Measurements from ENCODE around the gene ZNF862. TPM values are rescaled to one million over a fixed set of nuclear protein-coding genes. Genes with fewer than 3 reads are reported as not detected.

ZNF862 gene
- 8.5 TPM for total RNA-seq

GRCh38 chr7:149838224-149838991 is at the start of gene ZNF862:
ZNF862 (plus strand) TSS chr7:149838375; CDS start chr7:149838612, 237 bp downstream.
- Histone ChIP-seq H3K4me1 (ENCODE audit: insufficient read depth, low read length) (peaks cover 16% of the 10 kb centered on the region), H3K27me3 (ENCODE audit: insufficient read depth, low read length) (no peaks in the 10 kb centered on the region), H3K9me3 (ENCODE audit: low read depth, low read length) (no peaks in the 10 kb centered on the region), H3K4me3 (ENCODE audit: low read length) (peak within 1 kb of the TSS; percentile 64)

- H3K4me3 ChIP-seq (ENCODE audit: low read length): no peak overlapping the region
- peaks cover 11% of the 10 kb centered on the region for H3K4me1 ChIP-seq (ENCODE audit: insufficient read depth, low read length)
- peaks cover 11% of the 10 kb centered on the region for H3K27me3 ChIP-seq (ENCODE audit: insufficient read depth, low read length)
- no peaks in the 10 kb centered on the region for H3K9me3 ChIP-seq (ENCODE audit: low read depth, low read length)
Observed at GRCh38 chr7:149789101-149789500, 49.1 kb upstream of the ZNF862 start.

- H3K4me1 ChIP-seq (ENCODE audit: insufficient read depth, low read length): peaks cover 11% of the 10 kb centered on the region
- peaks cover 11% of the 10 kb centered on the region for H3K27me3 ChIP-seq (ENCODE audit: insufficient read depth, low read length)
- no peaks in the 10 kb centered on the region for H3K9me3 ChIP-seq (ENCODE audit: low read depth, low read length)
- H3K4me3 ChIP-seq (ENCODE audit: low read length): no peak overlapping the region
Observed at GRCh38 chr7:149790146-149790548, 48.0 kb upstream of the ZNF862 start.

GRCh38 chr7:149790754-149791360 is 47.3 kb upstream of the ZNF862 start:
- Histone ChIP-seq H3K4me1 (ENCODE audit: insufficient read depth, low read length) (peaks cover 11% of the 10 kb centered on the region), H3K9me3 (ENCODE audit: low read depth, low read length) (no peaks in the 10 kb centered on the region), H3K27me3 (ENCODE audit: insufficient read depth, low read length) (peaks cover 11% of the 10 kb centered on the region), H3K4me3 (ENCODE audit: low read length) (no peak overlapping the region)

- H3K4me3 ChIP-seq (ENCODE audit: low read length): no peak overlapping the region
- H3K27me3 ChIP-seq (ENCODE audit: insufficient read depth, low read length): peaks cover 11% of the 10 kb centered on the region
- H3K9me3 ChIP-seq (ENCODE audit: low read depth, low read length): no peaks in the 10 kb centered on the region
- H3K4me1 ChIP-seq (ENCODE audit: insufficient read depth, low read length): peaks cover 11% of the 10 kb centered on the region
Observed at GRCh38 chr7:149791411-149792219, 46.6 kb upstream of the ZNF862 start.

- Histone ChIP-seq H3K4me1 (ENCODE audit: insufficient read depth, low read length) (peaks cover 11% of the 10 kb centered on the region), H3K9me3 (ENCODE audit: low read depth, low read length) (no peaks in the 10 kb centered on the region), H3K27me3 (ENCODE audit: insufficient read depth, low read length) (peaks cover 11% of the 10 kb centered on the region), H3K4me3 (ENCODE audit: low read length) (no peak overlapping the region)
Observed at GRCh38 chr7:149792220-149792595, 46.0 kb upstream of the ZNF862 start.

- Histone ChIP-seq H3K4me1 (ENCODE audit: insufficient read depth, low read length) (peaks cover 7% of the 10 kb centered on the region), H3K4me3 (ENCODE audit: low read length) (no peak overlapping the region), H3K27me3 (ENCODE audit: insufficient read depth, low read length) (peaks cover 11% of the 10 kb centered on the region), H3K9me3 (ENCODE audit: low read depth, low read length) (no peaks in the 10 kb centered on the region)
Observed at GRCh38 chr7:149793261-149793660, 44.9 kb upstream of the ZNF862 start.

- H3K27me3 ChIP-seq (ENCODE audit: insufficient read depth, low read length): peaks cover 8% of the 10 kb centered on the region
- peaks cover 7% of the 10 kb centered on the region for H3K4me1 ChIP-seq (ENCODE audit: insufficient read depth, low read length)
Observed at GRCh38 chr7:149794661-149795060, 43.5 kb upstream of the ZNF862 start.

GRCh38 chr7:149795126-149795525 is 43.0 kb upstream of the ZNF862 start:
- H3K4me1 ChIP-seq (ENCODE audit: insufficient read depth, low read length): peaks cover 4% of the 10 kb centered on the region
- peaks cover 8% of the 10 kb centered on the region for H3K27me3 ChIP-seq (ENCODE audit: insufficient read depth, low read length)

More at GRCh38 chr7:149794661-149795060, 43.5 kb upstream of the ZNF862 start:
- H3K9me3 ChIP-seq (ENCODE audit: low read depth, low read length): no peaks in the 10 kb centered on the region
- no peak overlapping the region for H3K4me3 ChIP-seq (ENCODE audit: low read length)

GRCh38 chr7:149796287-149796860 is 41.8 kb upstream of the ZNF862 start:
- no peaks in the 10 kb centered on the region for H3K4me1 ChIP-seq (ENCODE audit: insufficient read depth, low read length)
- no peak overlapping the region for H3K4me3 ChIP-seq (ENCODE audit: low read length)
- H3K27me3 ChIP-seq (ENCODE audit: insufficient read depth, low read length): no peaks in the 10 kb centered on the region
- no peaks in the 10 kb centered on the region for H3K9me3 ChIP-seq (ENCODE audit: low read depth, low read length)

More at GRCh38 chr7:149795126-149795525, 43.0 kb upstream of the ZNF862 start:
- H3K9me3 ChIP-seq (ENCODE audit: low read depth, low read length): no peaks in the 10 kb centered on the region
- no peak overlapping the region for H3K4me3 ChIP-seq (ENCODE audit: low read length)

GRCh38 chr7:149797771-149798170 is 40.4 kb upstream of the ZNF862 start:
- Histone ChIP-seq H3K9me3 (ENCODE audit: low read depth, low read length) (no peaks in the 10 kb centered on the region), H3K4me3 (ENCODE audit: low read length) (no peak overlapping the region)

GRCh38 chr7:149799397-149800168 is 38.6 kb upstream of the ZNF862 start:
- Histone ChIP-seq H3K4me1 (ENCODE audit: insufficient read depth, low read length) (no peaks in the 10 kb centered on the region), H3K4me3 (ENCODE audit: low read length) (no peak overlapping the region), H3K27me3 (ENCODE audit: insufficient read depth, low read length) (no peaks in the 10 kb centered on the region), H3K9me3 (ENCODE audit: low read depth, low read length) (no peaks in the 10 kb centered on the region)

More at GRCh38 chr7:149797771-149798170, 40.4 kb upstream of the ZNF862 start:
- no peaks in the 10 kb centered on the region for H3K4me1 ChIP-seq (ENCODE audit: insufficient read depth, low read length)
- H3K27me3 ChIP-seq (ENCODE audit: insufficient read depth, low read length): no peaks in the 10 kb centered on the region

- Histone ChIP-seq H3K27me3 (ENCODE audit: insufficient read depth, low read length) (no peaks in the 10 kb centered on the region), H3K9me3 (ENCODE audit: low read depth, low read length) (no peaks in the 10 kb centered on the region), H3K4me1 (ENCODE audit: insufficient read depth, low read length) (no peaks in the 10 kb centered on the region), H3K4me3 (ENCODE audit: low read length) (no peak overlapping the region)
Observed at GRCh38 chr7:149800169-149800555, 38.0 kb upstream of the ZNF862 start.

- no peaks in the 10 kb centered on the region for H3K4me1 ChIP-seq (ENCODE audit: insufficient read depth, low read length)
- H3K9me3 ChIP-seq (ENCODE audit: low read depth, low read length): no peaks in the 10 kb centered on the region
- no peaks in the 10 kb centered on the region for H3K27me3 ChIP-seq (ENCODE audit: insufficient read depth, low read length)
- no peak overlapping the region for H3K4me3 ChIP-seq (ENCODE audit: low read length)
Observed at GRCh38 chr7:149801002-149801566, 37.1 kb upstream of the ZNF862 start.
